HG02840 (cell line): ENCODE data around the gene CAST.
"Not testable (repeated sequence)": the region's sequence is repeated elsewhere in the genome, so short reads cannot be mapped to it uniquely, and the experiment has no call there.

Source experiments
- ATAC-seq: cut with Tn5 transposase; IDR thresholded peaks from one replicate; pipeline ENCODE4 v1.9.1; 2021; ENCODE audit warnings: mild to moderate bottlenecking, moderate library complexity, moderate number of reproducible peaks; ENCODE audit not compliant: unreplicated experiment, low FRiP score

Gene CAST

GRCh38 chr5:96661855-96662724, at the start of gene CAST:
Gene CAST (plus strand): TSS chr5:96662376. CDS start chr5:96662423, 47 bp downstream.
- ATAC-seq = peak; percentile 63

DNA sequence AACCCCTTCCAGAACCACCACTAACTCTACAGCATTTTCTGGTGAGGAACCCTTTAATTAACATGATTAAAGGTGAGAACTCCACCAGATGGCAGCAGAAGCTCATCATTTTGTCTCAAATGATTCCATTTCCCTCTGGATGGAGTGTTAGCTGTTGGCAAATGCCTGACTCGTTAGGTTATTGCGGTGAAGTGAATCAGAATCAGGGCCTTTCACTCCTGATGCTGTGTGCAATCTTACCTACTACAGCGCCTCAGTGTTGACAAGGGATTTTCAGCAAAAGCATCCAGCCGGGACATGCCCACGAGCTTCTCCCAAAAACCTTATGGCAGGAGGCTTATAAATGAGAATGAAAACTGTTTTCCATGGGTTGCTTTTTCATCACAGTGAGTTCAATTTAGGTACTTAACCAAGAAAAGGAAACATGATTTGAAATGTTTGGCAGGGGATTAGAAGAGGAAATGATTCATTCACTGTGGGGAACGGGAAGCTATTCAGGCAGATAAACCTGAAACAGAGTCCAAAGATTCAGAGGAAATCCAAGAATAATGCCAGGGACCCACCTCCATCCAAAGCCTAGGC, 48.0 kb upstream of the CAST start:
- no peak for ATAC-seq

DNA sequence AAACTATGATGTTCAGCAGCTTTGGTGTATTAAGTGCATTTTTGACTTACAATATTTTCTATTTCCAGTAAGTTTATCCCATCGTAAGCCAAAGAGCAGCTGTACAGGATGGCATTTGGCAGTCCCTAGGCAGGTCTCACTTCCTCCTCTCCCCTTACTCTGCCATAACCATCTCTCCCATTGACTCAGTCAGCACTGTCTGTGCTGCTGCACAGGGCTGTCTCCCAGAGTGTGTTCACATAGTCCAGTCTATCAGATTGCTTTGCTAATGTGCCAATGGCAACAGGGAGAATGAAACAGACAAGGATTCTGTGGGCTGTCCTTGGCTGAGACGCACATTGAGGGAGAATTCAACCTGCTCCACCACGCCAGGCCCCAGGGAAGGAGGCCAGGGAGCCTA, 47.0 kb upstream of the CAST start:
- no peak for ATAC-seq

DNA sequence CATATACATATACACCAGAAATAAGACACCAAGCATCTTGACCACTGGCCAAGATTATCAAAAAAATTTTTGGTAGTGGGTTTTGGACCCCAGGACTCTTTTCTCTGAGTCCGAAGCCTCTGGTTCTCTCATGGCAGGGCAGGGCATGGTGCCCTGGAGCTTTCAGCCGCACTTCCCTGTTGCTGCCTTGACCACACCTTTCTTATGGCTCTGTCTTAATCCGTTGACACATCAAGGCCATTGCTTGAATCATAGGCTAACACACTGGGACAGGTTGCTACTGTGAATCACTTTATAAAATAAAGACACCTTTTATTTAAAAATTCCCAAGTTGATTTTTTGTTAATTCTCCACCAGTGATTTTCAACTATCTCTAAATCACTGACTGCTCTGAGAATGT, 45.4 kb upstream of the CAST start:
- ATAC-seq = no peak

DNA sequence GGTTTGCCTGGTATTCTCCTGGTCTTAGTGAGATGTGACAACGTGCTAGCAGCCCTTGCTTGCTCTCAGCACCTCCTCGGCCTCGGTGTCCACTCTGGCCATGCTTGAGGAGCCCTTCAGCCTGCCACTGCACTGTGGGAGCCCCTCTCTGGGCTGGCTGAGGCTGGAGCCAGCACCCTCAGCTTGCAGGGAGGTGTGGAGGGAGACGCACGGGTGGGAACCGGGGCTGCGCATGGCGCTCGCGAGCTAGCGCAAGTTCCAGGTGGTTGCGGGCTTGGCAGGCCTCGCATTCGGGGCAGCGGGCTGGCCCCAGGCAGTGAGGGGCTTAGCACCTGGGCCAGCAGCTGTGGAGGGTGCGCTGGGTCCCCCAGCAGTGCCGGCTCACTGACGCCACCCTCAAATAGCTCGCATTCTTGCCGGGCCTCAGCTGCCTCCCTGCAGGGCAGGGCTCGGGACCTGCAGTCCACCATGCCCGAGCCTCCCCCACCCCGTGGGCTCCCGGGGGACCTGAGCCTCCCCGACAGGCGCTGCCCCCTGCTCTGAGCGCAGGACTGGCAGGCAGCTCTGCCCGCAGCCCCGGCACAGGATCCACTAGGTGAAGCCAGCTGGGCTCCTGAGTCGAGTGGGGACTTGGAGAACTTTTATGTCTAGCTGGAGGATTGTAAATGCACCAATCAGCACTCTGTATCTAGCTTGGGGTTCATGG, 43.7 kb upstream of the CAST start:
- not testable (repeated sequence) for ATAC-seq

DNA sequence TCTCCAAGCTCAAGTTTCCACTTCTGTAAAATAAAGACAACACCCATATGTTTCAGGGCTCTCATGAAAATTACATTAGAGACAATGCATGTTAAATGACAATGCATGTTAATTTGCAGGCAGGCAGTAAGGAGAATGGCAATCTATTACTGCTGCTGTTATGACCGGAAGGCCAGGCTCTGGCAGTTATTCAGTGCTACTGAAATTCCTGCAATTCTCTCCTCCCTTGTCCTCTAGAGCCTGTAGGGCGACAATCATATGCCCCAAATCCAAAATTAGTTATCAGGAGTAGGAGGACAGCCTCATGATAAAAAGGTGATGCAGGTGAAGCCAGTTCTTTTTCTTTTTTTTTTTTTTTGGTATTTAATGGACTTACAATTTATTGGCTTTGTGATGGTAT, 42.2 kb upstream of the CAST start:
- no peak for ATAC-seq

DNA sequence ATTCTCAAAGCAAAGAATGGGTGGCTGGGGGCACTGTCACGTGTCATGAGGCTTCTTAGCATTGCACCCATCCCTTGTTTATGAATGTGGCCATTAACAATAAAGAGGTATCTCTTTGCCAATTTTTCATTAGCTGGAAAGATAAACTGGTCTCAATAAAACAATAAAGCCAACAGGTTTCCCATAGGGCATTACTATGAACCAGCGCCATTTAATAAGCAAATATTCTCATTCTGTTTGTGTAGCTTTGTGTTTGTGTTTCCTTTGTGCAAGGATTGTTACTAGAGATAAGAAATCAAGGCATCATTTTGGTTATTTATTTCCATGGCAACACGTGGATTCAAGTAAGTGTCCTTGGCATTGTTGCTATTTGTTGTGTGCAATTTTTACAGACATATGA, 37.6 kb upstream of the CAST start:
- ATAC-seq = no peak

DNA sequence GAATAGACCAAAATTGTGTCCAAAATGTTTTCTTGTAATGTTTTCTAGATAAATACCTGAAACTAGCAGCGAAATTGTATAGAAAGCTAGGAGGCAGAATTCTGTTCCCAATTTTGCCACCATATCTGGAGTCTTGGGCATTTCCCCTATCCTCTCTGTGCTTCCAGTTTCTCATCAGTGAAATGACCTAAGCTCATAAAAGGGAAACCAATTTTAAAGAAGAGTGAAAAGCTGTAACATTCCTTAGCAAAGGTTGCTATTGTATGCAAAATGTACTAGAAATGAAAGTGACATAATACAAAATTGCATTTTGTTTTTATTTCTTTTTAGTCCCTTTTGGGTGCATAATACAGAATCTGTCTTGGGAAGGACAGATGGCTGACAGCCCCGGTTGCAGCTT, 36.8 kb upstream of the CAST start:
- no peak for ATAC-seq

- no peak for ATAC-seq
Observed at GRCh38 chr5:96626956-96627355, 35.2 kb upstream of the CAST start.

DNA sequence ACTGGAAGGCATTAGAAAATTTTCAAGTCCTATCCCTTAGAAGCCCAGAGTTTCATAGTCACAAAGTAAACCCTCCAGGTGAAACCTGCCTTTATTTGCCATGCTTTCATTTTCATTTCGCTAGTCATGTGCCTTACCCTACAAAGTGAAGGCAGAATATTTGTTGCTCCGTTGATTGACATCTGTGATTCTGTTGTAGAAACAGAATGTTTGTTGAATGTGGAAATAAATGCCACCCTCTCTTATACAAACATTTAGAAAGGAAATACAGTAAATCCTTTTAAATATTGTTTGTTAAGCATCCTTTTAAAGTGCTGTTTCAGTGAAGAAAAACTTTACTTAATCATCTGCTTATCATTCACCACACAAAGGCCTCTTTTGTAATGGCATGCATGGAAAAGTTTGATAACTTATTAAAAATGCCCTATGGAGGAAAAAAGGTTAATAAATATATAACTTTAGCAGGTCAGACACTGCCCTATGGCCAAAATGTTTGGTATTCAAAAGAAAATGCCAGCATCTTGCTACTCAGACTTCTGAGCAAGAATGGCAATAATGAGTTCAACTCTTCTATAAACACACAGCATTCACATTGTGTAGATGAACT, 34.3 kb upstream of the CAST start:
- no peak for ATAC-seq

GRCh38 chr5:96628406-96628805, 33.8 kb upstream of the CAST start:
- ATAC-seq = no peak

DNA sequence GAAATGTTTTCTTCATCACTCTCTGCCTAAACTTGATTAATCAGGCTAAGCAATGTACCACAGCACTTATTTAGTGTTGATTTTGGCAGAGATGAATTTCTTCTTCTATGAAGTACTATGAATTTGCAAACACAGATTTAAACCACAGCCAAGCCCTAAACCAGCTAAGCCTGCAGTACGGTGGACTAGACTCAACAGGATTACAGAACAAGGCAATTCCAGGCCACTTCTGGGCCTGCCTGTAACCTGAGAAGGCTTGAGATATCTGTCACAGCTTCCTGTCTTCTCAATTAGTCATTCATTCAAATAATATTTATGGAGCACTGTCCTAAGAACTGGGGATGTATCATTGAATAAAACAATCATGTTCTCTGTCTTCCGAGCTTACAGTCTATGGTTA, 32.4 kb upstream of the CAST start:
- ATAC-seq = no peak

DNA sequence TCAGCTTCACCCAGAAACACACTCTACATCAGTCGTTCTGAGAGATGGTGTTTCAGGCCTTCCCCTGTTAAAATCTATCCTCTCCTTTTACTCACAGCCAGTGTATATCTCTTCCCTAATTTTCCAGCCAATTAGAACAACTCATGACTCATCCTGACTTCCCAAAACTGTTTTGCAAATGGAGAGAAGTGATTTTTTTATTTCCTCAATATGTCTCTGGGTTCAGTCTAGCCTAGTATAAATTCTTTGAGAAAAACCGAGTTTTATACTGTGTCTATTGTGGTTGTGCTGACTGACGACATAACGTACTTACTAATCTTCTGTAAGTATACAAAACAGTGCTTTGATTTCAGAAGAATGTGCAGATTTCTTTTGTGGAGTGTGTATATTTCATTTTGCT, 28.4 kb upstream of the CAST start:
- no peak for ATAC-seq

GRCh38 chr5:96634881-96635280, 27.3 kb upstream of the CAST start:
- ATAC-seq = no peak

- ATAC-seq = no peak
Observed at GRCh38 chr5:96636046-96636445, 26.1 kb upstream of the CAST start.

DNA sequence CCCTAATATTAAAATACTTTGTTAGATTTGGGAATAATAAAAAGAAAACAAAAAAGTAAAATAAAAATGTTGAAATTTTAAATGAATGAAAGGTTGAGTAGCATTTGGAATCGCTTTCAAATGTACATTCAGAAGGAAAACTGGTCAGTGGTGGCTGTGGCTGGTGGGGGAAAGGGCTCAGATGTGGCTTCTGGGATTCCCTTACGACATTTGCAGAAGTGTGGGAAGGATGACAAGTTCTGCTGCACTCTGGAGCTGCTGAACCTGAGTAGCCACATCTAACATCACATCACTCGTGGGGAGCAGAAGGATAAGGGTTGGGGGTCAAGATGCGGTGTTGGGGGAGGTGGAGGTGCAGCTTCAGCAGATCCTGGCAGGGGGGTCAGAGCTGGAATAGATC, 25.6 kb upstream of the CAST start:
- ATAC-seq = no peak

- no peak for ATAC-seq
Observed at GRCh38 chr5:96637196-96637595, 25.0 kb upstream of the CAST start.

- ATAC-seq = no peak
Observed at GRCh38 chr5:96638561-96638960, 23.6 kb upstream of the CAST start.

DNA sequence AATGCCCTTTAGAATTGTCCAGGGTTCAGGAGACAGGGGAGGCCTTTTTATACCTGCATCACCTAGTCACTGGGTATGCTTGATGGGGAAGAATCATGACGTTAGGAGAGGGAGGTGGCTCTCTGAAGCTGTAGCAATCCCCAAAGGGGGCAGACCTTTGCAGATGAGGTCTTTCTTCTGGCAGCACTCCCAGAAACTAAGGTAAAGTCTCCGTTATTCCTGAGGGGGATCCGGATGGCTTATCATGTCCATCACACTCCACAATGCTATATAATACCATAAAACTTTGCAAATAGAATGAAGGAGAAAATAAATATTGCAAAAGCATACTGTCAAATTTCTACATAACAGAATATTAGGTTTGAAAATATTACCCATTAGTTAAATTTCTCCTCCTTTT, 21.5 kb upstream of the CAST start:
- no peak for ATAC-seq

GRCh38 chr5:96641368-96642280, 20.6 kb upstream of the CAST start:
- no peak for ATAC-seq
